H7 (cell line): ENCODE results near the gene METRN. TPM values are rescaled to one million over a fixed set of nuclear protein-coding genes. Genes with fewer than 3 reads are reported as not detected.
"Not testable (repeated sequence)": the region's sequence is repeated elsewhere in the genome, so short reads cannot be mapped to it uniquely, and the experiment has no call there.

Experiments used
- DNase-seq: peaks from one replicate; pipeline ENCODE4 v3.0.0; 2012
- H3K27me3 ChIP-seq: 2 replicates; pipeline ENCODE4 v1.6.0; 2011; ENCODE audit warnings: mild to moderate bottlenecking, low read length; ENCODE audit not compliant: control insufficient read depth, insufficient read depth
- H3K36me3 ChIP-seq: replicated peaks from 2 replicates; pipeline ENCODE4 v1.5.1; 2011; ENCODE audit warnings: low read length; ENCODE audit not compliant: control insufficient read depth, insufficient read depth
- H3K4me3 ChIP-seq: 2 replicates; pipeline ENCODE4 v1.5.1; 2011; ENCODE audit warnings: low read depth, mild to moderate bottlenecking, control low read depth, low read length, moderate library complexity; ENCODE audit not compliant: insufficient read depth
- total RNA-seq: library from RNA; depleted of rRNA; stranded (reverse); fragments of >200 nt; shearing (Covaris generic); gene quantifications from 2 replicates; pipeline ENCODE4 v1.2.3, GENCODE V29; 2014

Gene METRN
- total RNA-seq, 1 experiment from 2014 or later, result 49.6 TPM

DNA sequence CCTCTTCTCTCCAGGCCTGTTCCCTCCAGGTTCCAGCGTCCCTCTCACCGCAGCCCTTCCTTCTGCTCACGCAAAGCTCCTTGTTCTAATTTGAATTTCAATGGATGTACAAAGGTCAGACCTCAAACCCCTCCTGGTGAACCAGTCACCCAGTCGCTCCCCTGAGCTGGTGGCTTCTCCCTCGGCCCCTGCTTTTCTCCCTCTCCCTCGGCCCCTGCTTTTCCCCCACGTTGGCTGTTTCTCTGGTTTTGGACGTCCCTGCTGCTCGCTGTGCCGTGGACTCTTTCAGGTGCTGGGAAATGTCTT is 37.0 kb downstream of the METRN start:
- Histone ChIP-seq H3K4me3 (no peak overlapping the region), H3K27me3 (no peaks in the 10 kb centered on the region), H3K36me3 (no peaks in the 10 kb centered on the region)
- DNase-seq, result no peak

DNA sequence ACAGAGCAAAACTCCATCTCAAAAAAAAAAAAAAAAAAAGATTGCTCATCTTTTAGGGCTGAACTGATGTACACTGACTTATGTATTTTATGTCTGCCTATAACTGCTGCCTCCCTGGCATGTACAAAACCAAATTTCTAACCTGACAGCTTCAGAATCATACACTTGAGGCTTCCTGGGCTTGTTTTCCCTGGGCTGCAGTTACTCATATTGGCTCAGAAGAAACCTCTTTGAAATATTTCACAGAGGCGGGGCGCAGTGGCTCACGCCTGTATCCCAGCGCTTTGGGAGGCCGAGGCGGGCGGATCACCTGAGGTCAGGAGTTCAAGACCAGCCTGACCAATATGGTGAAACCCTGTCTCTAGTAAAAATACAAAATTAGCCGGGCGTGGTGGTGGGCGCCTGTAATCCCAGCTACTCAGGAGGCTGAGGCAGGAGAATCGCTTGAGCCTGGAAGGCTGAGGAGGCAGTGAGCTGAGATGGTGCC is 39.2 kb downstream of the METRN start:
- DNase-seq, H3K27me3 ChIP-seq, H3K4me3 ChIP-seq, H3K36me3 ChIP-seq: not testable (repeated sequence)

DNA sequence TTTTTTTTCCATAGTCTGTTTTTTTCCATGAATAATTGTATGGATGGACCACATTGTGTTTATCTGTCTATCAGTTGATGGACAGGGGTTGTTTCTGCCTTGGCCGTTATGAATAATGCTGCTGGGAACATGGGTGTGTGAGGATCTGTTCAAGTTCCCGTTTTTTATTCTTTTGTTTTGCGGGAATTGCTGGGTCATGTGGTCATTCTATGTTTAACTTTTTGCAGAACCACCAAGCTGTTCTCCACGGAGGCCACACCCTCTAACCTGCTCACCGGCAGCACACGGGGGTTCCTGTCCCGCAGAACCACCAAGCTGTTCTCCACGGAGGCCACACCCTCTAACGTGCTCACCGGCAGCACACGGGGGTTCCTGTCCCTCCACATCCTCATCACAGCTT is 39.7 kb downstream of the METRN start:
- no peak for DNase-seq
- Histone ChIP-seq H3K4me3 (no peak overlapping the region), H3K27me3 (no peaks in the 10 kb centered on the region), H3K36me3 (no peaks in the 10 kb centered on the region)

DNA sequence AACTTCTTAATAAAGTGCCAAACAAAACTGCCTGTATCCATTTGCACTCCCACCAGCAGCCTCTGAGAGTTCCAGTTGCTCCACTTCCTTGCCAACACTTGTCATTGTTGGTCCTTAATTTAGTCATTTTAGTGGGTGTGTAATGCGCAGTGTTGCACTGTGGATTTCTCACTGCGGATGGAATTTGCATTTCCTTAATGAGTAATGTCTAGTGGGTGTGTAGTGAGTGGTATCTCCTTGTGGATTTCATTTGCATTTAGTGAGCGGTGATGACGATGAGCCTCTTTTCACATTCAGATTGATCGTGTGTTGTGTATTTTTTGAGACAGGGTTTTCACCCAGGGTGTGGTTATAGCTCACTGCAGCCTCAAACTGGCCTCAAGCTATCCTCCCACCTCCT is 41.5 kb downstream of the METRN start:
- Histone ChIP-seq H3K27me3 (no peaks in the 10 kb centered on the region), H3K4me3 (no peak overlapping the region), H3K36me3 (no peaks in the 10 kb centered on the region)
- no peak for DNase-seq

DNA sequence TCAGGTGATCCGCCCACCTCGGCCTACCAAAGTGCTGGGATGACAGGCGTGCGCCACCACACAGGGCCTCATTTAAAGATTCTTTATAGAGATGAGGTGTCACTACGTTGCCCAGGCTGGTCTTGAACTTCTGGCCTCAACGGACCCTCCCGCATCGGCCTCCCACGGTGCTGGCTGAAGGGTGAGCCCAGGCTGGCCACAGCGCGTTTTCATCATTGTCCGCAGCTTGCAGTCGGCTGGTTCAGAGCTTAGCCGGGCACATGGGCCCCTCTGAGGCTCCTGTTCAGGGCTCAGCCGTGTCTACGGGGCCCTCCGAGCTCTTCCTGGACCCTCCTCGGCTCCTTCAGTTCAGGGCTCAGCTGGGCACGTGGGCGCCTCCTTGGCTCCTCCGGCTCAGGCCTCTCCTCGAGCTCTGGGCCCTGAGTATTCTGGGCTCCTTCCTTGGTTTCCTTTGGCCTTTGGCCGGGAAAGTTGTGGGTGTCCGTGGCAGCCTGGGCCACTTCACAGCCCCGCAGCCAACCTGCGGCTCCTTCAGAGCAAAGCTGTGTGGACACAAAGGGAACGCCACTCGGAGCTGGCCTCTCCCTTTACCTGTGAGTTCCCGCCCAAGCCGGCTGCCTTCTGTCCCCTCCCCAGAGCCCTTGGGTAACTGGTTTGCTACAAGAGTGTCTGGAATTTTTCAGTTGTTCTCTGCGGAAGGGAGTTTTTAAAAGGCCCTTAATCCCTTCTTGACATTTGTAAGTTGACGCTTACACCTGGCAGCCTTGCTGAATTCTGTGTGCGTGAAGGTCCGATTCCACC is 44.4 kb downstream of the METRN start:
- no peak overlapping the region for H3K4me3 ChIP-seq
- H3K27me3 ChIP-seq, result no peaks in the 10 kb centered on the region
- DNase-seq, result no peak
- H3K36me3 ChIP-seq, result no peaks in the 10 kb centered on the region

DNA sequence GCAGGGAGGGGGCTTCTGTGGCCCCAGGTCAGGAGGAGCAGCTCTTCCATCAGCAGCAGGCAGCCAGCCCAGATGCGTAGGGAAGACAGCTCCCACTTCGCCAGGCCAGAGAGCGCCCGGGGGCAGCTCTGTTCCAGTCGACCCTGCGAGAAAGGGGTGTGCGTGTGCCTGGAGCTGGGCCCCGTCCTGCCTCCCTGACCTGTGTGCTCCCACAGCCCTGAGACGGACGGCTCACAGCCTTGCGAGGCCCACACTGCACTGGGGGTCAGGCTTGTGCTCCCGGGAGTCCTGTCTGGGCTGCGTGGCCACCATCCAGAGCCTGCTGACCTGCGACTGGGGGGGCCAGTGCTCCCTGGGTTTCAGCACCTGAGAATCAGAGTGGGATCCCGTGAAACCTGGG is 45.1 kb downstream of the METRN start:
- H3K27me3 ChIP-seq, result no peaks in the 10 kb centered on the region
- H3K4me3 ChIP-seq, result no peak overlapping the region
- H3K36me3 ChIP-seq, result no peaks in the 10 kb centered on the region
- DNase-seq, result no peak

DNA sequence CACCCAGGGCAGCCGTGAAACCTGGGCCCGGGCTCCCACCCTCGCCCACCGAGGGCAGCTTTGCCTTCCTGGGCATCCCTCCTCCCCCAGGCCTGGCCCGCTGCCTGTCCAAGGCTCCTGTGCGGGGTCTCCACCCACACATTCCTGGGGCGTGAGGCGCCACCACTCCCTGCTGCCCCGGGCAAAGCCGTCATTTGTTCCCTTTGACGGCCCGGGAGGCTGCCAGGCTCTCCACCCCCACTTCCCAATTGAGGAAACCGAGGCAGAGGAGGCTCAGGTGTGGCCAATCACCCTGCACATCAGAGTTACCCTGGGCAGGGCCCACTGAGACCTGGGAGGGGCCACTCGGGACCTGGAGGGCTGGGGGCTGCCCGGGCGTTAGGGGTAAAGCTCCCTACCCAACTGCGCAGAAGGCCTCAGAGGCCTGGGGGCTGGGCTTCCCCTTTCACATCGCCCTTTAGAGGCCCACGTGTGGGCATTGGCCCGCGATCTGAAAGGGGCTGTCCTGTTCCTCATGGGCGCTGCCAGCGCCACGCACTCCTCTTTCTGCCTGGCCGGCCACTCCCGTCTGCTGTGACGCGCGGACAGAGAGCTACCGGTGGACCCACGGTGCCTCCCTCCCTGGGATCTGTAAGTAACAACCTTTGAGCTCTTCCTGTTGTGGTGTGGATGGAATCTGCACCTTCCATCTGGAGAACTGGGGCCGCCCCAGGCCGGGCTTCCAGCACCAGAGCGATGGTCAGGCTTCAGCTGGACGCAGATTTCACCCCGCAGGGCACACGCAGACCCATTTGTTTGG is 45.8 kb downstream of the METRN start, which contains the start of gene MSLN:
TSS of gene MSLN (plus strand) at position 190 of the 799 bp plus-strand sequence. CDS start 1,947 bp downstream, outside the sequence.
- Histone ChIP-seq H3K36me3 (no peaks in the 10 kb centered on the region), H3K27me3 (no peaks in the 10 kb centered on the region), H3K4me3 (no peak within 1 kb of the TSS)
- DNase-seq, result no peak

DNA sequence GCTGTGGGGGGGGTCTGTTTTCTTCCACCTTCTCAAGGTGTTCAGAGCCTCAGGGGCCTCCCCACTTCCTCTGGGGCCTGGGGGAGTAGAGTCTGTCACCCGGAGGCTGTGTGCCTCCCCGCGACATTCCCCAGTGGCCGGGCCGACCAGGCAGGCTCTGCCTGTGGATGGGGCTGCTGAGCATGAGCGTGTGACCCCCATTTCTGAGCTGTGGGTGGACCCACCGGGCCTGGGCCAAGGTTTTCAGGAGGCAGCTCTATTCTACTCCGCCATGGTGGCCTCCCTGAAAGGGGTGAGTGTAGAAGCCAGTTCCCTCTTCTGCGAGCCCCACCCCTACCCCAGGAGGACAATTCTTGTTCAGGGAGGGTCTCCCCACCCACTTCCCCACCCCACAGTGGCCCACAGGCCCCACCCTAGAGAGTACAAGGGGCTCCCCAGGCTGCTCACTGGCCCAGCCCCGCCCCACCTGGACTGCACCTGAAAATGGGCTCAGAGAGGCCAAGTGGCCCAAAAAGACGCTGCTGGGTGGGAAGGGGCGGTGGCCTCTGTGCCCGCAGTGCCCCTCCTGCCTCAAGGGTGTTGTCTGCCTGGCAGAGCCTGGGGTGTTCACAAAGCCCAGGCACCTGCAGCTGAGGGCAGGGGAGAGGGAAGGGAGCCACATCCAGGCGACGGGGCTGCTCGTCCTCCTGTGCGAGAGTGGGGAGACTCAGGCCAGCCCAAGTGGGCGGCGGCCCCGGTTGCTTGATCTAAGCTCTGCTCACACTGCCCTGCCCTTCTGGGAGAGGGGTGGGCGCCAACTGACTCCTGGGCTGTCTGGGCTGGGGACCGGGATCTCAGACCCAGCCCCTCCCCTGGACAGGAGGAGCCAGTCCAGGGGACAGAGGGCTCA is 47.0 kb downstream of the METRN start:
- no peaks in the 10 kb centered on the region for H3K27me3 ChIP-seq
- no peaks in the 10 kb centered on the region for H3K36me3 ChIP-seq
- no peak for DNase-seq
- H3K4me3 ChIP-seq, result no peak overlapping the region

DNA sequence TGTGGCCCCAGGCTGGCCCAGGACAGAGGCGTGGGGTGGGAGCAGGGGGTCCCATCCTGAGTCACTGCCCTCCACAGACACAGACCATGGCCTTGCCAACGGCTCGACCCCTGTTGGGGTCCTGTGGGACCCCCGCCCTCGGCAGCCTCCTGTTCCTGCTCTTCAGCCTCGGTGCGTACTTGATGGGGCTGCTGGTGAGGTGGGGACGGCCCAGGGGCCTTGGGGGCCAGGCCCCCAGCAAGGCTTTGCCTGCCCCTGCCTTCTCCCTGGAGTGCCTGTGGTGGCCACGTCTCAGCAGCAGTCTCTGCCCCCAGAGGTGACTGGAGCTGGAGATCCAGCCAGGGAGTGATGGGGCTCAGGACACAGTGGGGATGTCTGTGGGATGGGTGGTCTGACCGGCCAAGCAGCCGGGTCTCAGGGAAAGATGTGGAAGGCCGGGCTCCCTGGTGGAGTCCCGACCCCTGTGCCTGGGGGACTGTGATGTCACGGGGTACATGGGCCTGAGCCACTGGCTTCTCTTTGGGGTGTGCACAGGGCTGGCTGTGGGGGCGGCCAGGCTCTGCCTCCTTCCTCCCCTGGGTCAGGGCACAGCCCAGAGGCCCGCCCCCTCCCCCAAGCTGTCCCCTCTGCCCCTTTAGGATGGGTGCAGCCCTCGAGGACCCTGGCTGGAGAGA is 47.8 kb downstream of the METRN start:
- Histone ChIP-seq H3K36me3 (no peaks in the 10 kb centered on the region), H3K4me3 (no peak overlapping the region), H3K27me3 (no peaks in the 10 kb centered on the region)
- no peak for DNase-seq

DNA sequence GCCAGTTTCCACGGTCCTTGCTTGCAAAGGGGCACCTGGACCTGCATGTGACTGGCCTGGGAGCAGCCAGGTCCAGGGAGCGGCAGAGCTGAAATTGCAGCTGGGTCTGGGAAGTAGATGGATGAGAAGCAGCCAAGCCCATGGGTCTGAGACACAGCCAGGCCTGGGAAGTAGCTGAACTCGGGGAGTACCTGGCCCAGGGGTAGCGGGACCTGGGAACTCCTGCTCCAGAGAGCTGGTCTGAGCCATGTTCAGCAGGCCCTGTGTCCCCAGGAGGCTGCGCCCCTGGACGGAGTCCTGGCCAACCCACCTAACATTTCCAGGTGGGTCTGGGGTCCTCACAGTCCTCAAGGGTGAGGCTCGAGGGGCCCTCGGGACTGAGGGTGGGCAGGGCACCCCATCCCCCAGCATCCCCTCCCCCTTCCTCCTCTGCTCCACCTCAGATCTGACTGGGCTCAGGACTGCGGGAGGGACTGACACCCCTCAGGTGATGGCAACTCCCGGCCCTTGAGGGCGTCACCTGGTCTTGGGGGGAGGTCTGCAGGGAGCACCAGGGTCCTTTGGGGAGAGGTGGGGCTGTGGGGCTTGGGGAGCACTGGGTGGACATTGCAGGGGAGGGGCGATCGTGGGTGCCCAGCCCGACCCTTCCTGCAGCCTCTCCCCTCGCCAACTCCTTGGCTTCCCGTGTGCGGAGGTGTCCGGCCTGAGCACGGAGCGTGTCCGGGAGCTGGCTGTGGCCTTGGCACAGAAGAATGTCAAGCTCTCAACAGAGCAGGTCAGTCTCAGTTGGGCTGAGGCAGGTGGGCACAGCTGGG is 48.7 kb downstream of the METRN start:
- Histone ChIP-seq H3K4me3 (no peak overlapping the region), H3K36me3 (no peaks in the 10 kb centered on the region), H3K27me3 (no peaks in the 10 kb centered on the region)
- DNase-seq, result no peak

DNA sequence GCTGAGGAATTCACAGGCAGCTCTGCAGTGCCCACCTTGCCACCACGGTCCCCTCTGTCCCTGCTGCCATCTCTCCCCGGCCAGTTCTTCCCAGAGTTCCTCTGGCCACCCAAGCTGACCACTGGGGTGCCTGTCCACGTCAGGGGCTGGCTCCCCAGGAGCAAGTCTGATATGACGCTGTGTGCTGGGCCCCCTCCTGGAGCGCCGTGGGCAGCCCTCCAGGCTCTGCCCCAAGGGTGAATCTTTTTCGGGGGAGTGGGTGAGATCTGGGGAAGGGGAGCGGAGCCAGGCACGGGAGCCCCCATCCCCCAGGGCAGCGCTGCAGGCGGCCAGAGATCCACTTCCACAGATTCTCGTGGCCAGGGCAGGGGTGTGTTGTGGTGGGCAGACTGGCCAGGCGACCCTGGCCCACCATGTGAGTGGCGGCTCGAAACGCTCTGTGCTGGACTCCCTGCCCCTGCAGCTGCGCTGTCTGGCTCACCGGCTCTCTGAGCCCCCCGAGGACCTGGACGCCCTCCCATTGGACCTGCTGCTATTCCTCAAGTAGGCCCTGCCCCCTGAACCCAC is 49.3 kb downstream of the METRN start:
- DNase-seq, result no peak
- no peak overlapping the region for H3K4me3 ChIP-seq
- H3K27me3 ChIP-seq, result no peaks in the 10 kb centered on the region
- H3K36me3 ChIP-seq, result no peaks in the 10 kb centered on the region

DNA sequence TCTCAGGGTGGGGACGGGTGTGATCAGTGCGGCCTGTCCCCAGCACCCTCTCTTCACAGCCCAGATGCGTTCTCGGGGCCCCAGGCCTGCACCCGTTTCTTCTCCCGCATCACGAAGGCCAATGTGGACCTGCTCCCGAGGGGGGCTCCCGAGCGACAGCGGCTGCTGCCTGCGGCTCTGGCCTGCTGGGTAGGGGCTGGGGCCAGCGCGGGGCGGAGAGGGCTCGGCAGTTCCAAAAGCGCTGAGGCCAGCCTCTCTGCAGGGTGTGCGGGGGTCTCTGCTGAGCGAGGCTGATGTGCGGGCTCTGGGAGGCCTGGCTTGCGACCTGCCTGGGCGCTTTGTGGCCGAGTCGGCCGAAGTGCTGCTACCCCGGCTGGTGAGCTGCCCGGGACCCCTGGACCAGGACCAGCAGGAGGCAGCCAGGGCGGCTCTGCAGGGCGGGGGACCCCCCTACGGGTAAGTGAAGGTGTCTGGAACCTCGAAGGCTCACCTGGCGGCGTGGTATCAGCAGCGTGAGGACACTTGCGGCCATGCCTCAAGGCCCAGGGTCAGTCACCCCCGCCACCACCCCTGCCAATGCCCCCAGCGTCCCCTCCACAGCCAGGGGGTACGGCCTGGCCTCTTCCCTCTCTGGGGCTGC is 50.0 kb downstream of the METRN start:
- no peaks in the 10 kb centered on the region for H3K27me3 ChIP-seq
- no peaks in the 10 kb centered on the region for H3K36me3 ChIP-seq
- H3K4me3 ChIP-seq, result no peak overlapping the region
- no peak for DNase-seq

DNA sequence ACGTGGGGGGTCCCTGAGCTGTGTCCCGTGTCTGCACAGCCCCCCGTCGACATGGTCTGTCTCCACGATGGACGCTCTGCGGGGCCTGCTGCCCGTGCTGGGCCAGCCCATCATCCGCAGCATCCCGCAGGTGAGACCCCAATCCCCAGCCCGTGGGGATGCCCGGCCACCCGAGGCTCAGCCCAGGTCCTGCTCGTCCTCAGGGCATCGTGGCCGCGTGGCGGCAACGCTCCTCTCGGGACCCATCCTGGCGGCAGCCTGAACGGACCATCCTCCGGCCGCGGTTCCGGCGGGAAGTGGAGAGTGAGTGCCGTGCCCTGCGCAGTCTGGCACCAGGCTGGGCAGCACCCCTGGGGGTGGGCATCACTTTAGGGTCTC is 50.6 kb downstream of the METRN start:
- no peak for DNase-seq
- Histone ChIP-seq H3K4me3 (no peak overlapping the region), H3K27me3 (no peaks in the 10 kb centered on the region), H3K36me3 (no peaks in the 10 kb centered on the region)
